CD4-positive, CD25-positive, alpha-beta regulatory T cell (primary cell): Measurements from ENCODE around the gene SIN3B. TPM values are rescaled to one million over a fixed set of nuclear protein-coding genes. Genes with fewer than 3 reads are reported as not detected.

ENCODE experiments used
- ATAC-seq, 2 donors: fragments of 150-1000 bp; cut with Tn5 transposase; one replicate each; pipeline ENCODE4 v1.10.0; 2021; ENCODE audit warnings: low read depth in 2 of 2, moderate number of reproducible peaks in 2 of 2, moderate library complexity in 1 of 2
- DNase-seq, 3 donors: peaks; one replicate each; pipeline versions ENCODE4 v3.0.0 to v3.0.0-alpha.2; 2012 to 2022; ENCODE audit warnings: mixed read lengths in 1 of 3
- H3K27ac ChIP-seq: one replicate; pipeline ENCODE4 v1.7.0; 2013; ENCODE audit warnings: mild to moderate bottlenecking, low read length; ENCODE audit not compliant: insufficient read depth, poor library complexity, severe bottlenecking
- H3K27me3 ChIP-seq: one replicate; pipeline ENCODE4 v1.7.0; 2013; ENCODE audit warnings: low read length; ENCODE audit not compliant: control insufficient read depth, insufficient read depth
- H3K36me3 ChIP-seq: one replicate; pipeline ENCODE4 v1.7.0; 2013; ENCODE audit warnings: mild to moderate bottlenecking, low read length, moderate library complexity; ENCODE audit not compliant: control insufficient read depth, insufficient read depth
- H3K4me1 ChIP-seq: 2 replicates; pipeline ENCODE4 v1.7.0; 2013; ENCODE audit warnings: mild to moderate bottlenecking, low read length; ENCODE audit not compliant: insufficient read depth, control insufficient read depth, poor library complexity, severe bottlenecking
- H3K4me3 ChIP-seq: one replicate; pipeline ENCODE4 v1.7.0; 2013; ENCODE audit warnings: low read depth, mild to moderate bottlenecking, low read length, moderate library complexity
- H3K9me3 ChIP-seq, 2 experiments: 1 replicate in 1 of 2; 2 replicates in 1 of 2; pipeline ENCODE4 v1.7.0; 2013; ENCODE audit warnings: low read length in 2 of 2, mild to moderate bottlenecking in 1 of 2, moderate library complexity in 1 of 2; ENCODE audit not compliant: control insufficient read depth in 2 of 2
- H3K27ac Mint-ChIP-seq, 3 donors: one replicate each; pipeline ENCODE4 v1.8.0; 2020 to 2022; ENCODE audit warnings: mild to moderate bottlenecking in 3 of 3, mixed read lengths in 3 of 3, moderate library complexity in 2 of 3
- H3K27me3 Mint-ChIP-seq: one replicate; pipeline ENCODE4 v1.8.0; 2022; ENCODE audit warnings: mild to moderate bottlenecking, mixed read lengths
- H3K36me3 Mint-ChIP-seq: one replicate; pipeline ENCODE4 v1.8.0; 2020; ENCODE audit warnings: mixed read lengths
- H3K4me1 Mint-ChIP-seq, 4 donors: one replicate each; pipeline ENCODE4 v1.8.0; 2020 to 2022; ENCODE audit warnings: mixed read lengths in 4 of 4, mild to moderate bottlenecking in 1 of 4
- H3K4me3 Mint-ChIP-seq, 4 donors: one replicate each; pipeline ENCODE4 v1.8.0; 2020 to 2022; ENCODE audit warnings: mild to moderate bottlenecking in 4 of 4, mixed read lengths in 4 of 4, moderate library complexity in 3 of 4
- H3K9me3 Mint-ChIP-seq, 7 donors: one replicate each; pipeline ENCODE4 v1.8.0; 2020 to 2022; ENCODE audit warnings: mixed read lengths in 7 of 7, mild to moderate bottlenecking in 3 of 7, moderate library complexity in 2 of 7
- polyA plus RNA-seq, 4 donors: library from polyadenylated mRNA; unstranded; fragments of 300-500 nt; fragmentation: Illumina TruSeq; gene quantifications; one replicate each; pipeline ENCODE4 v1.2.3, GENCODE V29; 2021
- total RNA-seq: library from RNA; stranded (reverse); gene quantifications from one replicate; pipeline ENCODE4 v1.2.3, GENCODE V29; 2022

Gene SIN3B
- total and polyA plus RNA-seq, 5 donors from 2014 or later, result 2.2 to 82.3 (median 4.6) TPM

- H3K36me3 Mint-ChIP-seq, result peaks cover 4% of the 10 kb centered on the region
- H3K4me3 Mint-ChIP-seq, result no peak overlapping the region
- no peaks in the 10 kb centered on the region for H3K27me3 ChIP-seq
- no peak overlapping the region for H3K27ac ChIP-seq
- peaks cover 2 to 7% (median 5%) of the 10 kb centered on the region in 7 donors for H3K9me3 Mint-ChIP-seq
- peaks cover 0 to 5% (median 0%) of the 10 kb centered on the region in 4 donors for H3K4me1 Mint-ChIP-seq
- H3K27me3 Mint-ChIP-seq, result peaks cover 6% of the 10 kb centered on the region
- peaks cover 0 to 10% of the 10 kb centered on the region in 2 experiments for H3K9me3 ChIP-seq
- H3K4me3 ChIP-seq, result no peak overlapping the region
- H3K4me1 ChIP-seq, result peaks cover 6% of the 10 kb centered on the region
- H3K36me3 ChIP-seq, result no peaks in the 10 kb centered on the region
- ATAC-seq (no peak), DNase-seq (no peak)
- no peak overlapping the region for H3K27ac Mint-ChIP-seq
Measured at GRCh38 chr19:16887353-16888265, 58.4 kb downstream of the SIN3B start.

GRCh38 chr19:16888629-16889365 is 59.6 kb downstream of the SIN3B start, which contains the start of gene F2RL3:
TSS of gene F2RL3 (plus strand) at chr19:16888999. CDS start at chr19:16889190, 191 bp downstream.
- Histone ChIP-seq H3K27me3 (no peaks in the 10 kb centered on the region), H3K4me3 (no peak within 1 kb of the TSS), H3K9me3 (no peaks in the 10 kb centered on the region), H3K27ac (no peak within 1 kb of the TSS), H3K4me1 (peaks cover 11% of the 10 kb centered on the region), H3K36me3 (no peaks in the 10 kb centered on the region)
- ATAC-seq, result peak in 1 of 2 donors; percentile 39
- Mint-ChIP-seq H3K27me3 (peaks cover 17% of the 10 kb centered on the region), H3K27ac (no peak within 1 kb of the TSS), H3K4me1 (peaks cover 0 to 15% (median 0%) of the 10 kb centered on the region in 4 donors), H3K9me3 (peaks cover 0 to 1% (median 0%) of the 10 kb centered on the region in 7 donors), H3K4me3 (no peak within 1 kb of the TSS), H3K36me3 (no peaks in the 10 kb centered on the region)
- DNase-seq, result peak in 1 of 3 donors; percentile 38

DNA sequence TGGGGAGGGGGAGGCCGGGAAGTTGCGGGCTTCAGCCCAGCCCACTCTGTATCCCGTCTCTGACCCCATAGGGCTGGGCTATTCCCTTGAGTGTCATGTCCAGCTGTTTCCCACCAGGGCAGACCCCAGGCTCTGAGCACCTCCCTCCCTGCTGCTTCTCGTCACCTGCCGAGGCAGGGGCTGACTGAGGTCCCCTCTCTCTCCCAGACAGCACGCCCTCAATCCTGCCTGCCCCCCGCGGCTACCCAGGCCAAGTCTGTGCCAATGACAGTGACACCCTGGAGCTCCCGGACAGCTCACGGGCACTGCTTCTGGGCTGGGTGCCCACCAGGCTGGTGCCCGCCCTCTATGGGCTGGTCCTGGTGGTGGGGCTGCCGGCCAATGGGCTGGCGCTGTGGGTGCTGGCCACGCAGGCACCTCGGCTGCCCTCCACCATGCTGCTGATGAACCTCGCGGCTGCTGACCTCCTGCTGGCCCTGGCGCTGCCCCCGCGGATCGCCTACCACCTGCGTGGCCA is 60.2 kb downstream of the SIN3B start:
- no peaks in the 10 kb centered on the region for H3K9me3 ChIP-seq
- Mint-ChIP-seq H3K9me3 (peaks cover 0 to 1% (median 0%) of the 10 kb centered on the region in 7 donors), H3K36me3 (no peaks in the 10 kb centered on the region), H3K4me1 (peaks cover 0 to 19% (median 0%) of the 10 kb centered on the region in 4 donors), H3K4me3 (no peak overlapping the region), H3K27ac (no peak overlapping the region), H3K27me3 (peaks cover 19% of the 10 kb centered on the region)
- no peak for DNase-seq
- no peak overlapping the region for H3K27ac ChIP-seq
- peaks cover 11% of the 10 kb centered on the region for H3K4me1 ChIP-seq
- H3K36me3 ChIP-seq, result no peaks in the 10 kb centered on the region
- no peaks in the 10 kb centered on the region for H3K27me3 ChIP-seq
- ATAC-seq, result no peak
- no peak overlapping the region for H3K4me3 ChIP-seq

DNA sequence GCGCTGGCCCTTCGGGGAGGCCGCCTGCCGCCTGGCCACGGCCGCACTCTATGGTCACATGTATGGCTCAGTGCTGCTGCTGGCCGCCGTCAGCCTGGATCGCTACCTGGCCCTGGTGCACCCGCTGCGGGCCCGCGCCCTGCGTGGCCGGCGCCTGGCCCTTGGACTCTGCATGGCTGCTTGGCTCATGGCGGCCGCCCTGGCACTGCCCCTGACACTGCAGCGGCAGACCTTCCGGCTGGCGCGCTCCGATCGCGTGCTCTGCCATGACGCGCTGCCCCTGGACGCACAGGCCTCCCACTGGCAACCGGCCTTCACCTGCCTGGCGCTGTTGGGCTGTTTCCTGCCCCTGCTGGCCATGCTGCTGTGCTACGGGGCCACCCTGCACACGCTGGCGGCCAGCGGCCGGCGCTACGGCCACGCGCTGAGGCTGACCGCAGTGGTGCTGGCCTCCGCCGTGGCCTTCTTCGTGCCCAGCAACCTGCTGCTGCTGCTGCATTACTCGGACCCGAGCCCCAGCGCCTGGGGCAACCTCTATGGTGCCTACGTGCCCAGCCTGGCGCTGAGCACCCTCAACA is 60.8 kb downstream of the SIN3B start:
- DNase-seq (no peak), ATAC-seq (no peak)
- Histone ChIP-seq H3K27me3 (no peaks in the 10 kb centered on the region), H3K4me1 (peaks cover 11% of the 10 kb centered on the region), H3K27ac (no peak overlapping the region), H3K9me3 (no peaks in the 10 kb centered on the region), H3K36me3 (no peaks in the 10 kb centered on the region), H3K4me3 (no peak overlapping the region)
- Mint-ChIP-seq H3K27me3 (peaks cover 24% of the 10 kb centered on the region), H3K4me1 (peaks cover 0 to 19% (median under 1%) of the 10 kb centered on the region in 4 donors), H3K36me3 (no peaks in the 10 kb centered on the region), H3K27ac (no peak overlapping the region), H3K4me3 (no peak overlapping the region), H3K9me3 (peaks cover 0 to 1% (median 0%) of the 10 kb centered on the region in 7 donors)

GRCh38 chr19:16890461-16891184 is 61.4 kb downstream of the SIN3B start:
- peaks cover 0 to 1% (median 0%) of the 10 kb centered on the region in 7 donors for H3K9me3 Mint-ChIP-seq
- H3K36me3 Mint-ChIP-seq, result no peaks in the 10 kb centered on the region
- Histone ChIP-seq H3K27ac (no peak overlapping the region), H3K9me3 (no peaks in the 10 kb centered on the region), H3K27me3 (peaks cover 4% of the 10 kb centered on the region), H3K36me3 (no peaks in the 10 kb centered on the region), H3K4me3 (no peak overlapping the region), H3K4me1 (peaks cover 11% of the 10 kb centered on the region)
- no peak for ATAC-seq
- H3K4me3 Mint-ChIP-seq, result no peak overlapping the region
- no peak for DNase-seq
- peaks cover 0 to 22% (median 3%) of the 10 kb centered on the region in 4 donors for H3K4me1 Mint-ChIP-seq
- peaks cover 31% of the 10 kb centered on the region for H3K27me3 Mint-ChIP-seq
- no peak overlapping the region for H3K27ac Mint-ChIP-seq

DNA sequence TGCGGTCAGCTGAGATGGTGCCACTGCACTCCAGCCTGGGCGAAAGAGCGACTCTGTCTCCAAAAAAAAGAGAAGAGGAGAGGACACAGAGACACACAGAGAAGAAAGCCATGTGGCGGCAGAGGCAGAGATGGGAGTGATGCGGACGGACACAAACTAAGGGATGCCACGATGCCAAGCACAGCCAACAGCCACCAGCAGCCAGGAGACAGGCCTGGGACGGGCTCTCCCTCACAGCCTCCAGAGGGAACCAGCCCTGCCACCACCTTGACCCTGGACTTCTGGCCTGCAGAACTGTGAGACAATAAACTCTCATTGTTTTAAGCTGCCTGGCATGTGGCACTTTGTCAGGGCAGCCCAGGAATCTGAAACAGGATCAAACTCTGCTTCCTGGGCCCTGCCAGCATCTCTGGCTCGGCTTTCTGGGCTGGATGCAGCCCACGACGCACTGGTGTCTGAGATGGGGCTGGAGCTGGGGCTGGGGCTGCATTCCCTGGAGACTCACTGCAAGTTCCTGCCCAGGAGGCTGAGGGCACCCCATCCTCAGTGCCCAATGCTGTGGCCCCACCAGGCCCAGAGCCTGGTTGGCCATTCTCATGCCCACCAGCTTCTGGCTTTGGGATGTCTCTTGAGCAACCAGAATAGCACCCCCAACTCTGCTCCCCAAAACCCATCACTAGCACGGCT is 62.6 kb downstream of the SIN3B start:
- Mint-ChIP-seq H3K9me3 (peaks cover 0 to 1% (median 0%) of the 10 kb centered on the region in 7 donors), H3K4me1 (peaks cover 0 to 24% (median 4%) of the 10 kb centered on the region in 4 donors), H3K27ac (no peak overlapping the region), H3K4me3 (no peak overlapping the region), H3K27me3 (peaks cover 38% of the 10 kb centered on the region), H3K36me3 (no peaks in the 10 kb centered on the region)
- no peak overlapping the region for H3K27ac ChIP-seq
- H3K27me3 ChIP-seq, result peaks cover 4% of the 10 kb centered on the region
- no peaks in the 10 kb centered on the region for H3K9me3 ChIP-seq
- no peaks in the 10 kb centered on the region for H3K36me3 ChIP-seq
- DNase-seq, result no peak
- ATAC-seq, result no peak
- peaks cover 21% of the 10 kb centered on the region for H3K4me1 ChIP-seq
- no peak overlapping the region for H3K4me3 ChIP-seq
